ENCODE results near the gene USP14.

GRCh38 chr18:251572-251971 lies 93.2 kb downstream of the USP14 start:
- TF ChIP-seq CTCF (IDR thresholded peaks at IDR 0.05; ENCODE audit: borderline replicate concordance, extremely low read depth, low read length, poor library complexity, severe bottlenecking): no peak
- TF ChIP-seq EZH2 (IDR thresholded peaks at IDR 0.05; ENCODE audit: borderline replicate concordance, low read depth, low read length, severe bottlenecking): no peak

All from DND-41 (cell line).